ENCODE measurements around the gene CNPY4.
A peak's percentile ranks its signal among the peaks of the same experiment; 100 is the strongest.

Gene CNPY4

DNA sequence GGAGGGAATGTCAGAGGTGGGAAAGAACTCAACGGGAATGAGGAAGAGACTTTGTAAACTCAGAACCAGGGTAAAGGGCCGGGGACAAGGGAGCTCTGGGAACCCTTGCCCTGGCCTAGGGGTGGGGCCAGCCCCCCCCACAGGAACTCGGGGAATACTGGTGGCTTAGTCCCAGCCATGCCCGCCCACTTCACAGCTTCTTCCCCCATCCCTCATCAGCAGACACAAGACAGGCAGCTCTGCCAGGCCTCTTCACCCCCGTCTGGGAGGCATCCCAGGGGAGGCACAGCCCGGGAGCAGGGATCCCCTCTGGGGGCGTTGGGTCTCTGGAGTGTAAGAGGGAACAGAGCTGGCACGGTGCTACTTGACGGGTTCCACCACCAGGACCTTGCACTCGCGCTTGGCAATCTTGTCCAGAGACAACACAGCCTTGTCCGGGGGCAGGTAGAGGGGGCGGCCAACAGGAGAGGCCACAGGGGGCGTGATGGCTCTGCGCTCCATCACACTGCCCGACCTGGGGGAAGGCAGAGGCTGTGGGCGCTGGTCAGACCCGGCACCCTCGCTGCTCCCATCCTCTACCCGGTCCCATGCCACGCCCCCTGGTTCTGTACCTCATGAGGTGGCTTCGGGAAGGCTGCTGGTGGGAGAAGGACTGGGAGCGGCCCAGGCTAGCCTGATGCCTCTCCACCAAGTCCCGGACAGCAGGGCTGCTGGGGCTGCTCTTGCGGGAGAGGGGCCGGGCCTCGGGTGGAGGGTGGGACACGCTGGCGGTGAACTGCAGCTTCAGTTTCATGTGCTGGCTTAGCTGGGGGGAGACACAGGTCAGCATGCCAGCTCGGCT is 35.4 kb downstream of the CNPY4 start:
- DNase-seq (ENCODE audit: low spot score): peak; percentile 7
- TF ChIP-seq CTCF (IDR thresholded peaks at IDR 0.05; ENCODE audit: extremely low read depth, insufficient read depth, missing control alignments): no peak
- in situ Hi-C loops (cut with MboI; ENCODE audit: low pct_unique_long_range_greater_than_20kb, low sequenced_read_pairs, unreplicated experiment): no loop called here

- in situ Hi-C loops (cut with MboI; ENCODE audit: low pct_unique_long_range_greater_than_20kb, low sequenced_read_pairs, unreplicated experiment): no loop called here
Measured at GRCh38 chr7:100155553-100156317, 36.3 kb downstream of the CNPY4 start.

DNA sequence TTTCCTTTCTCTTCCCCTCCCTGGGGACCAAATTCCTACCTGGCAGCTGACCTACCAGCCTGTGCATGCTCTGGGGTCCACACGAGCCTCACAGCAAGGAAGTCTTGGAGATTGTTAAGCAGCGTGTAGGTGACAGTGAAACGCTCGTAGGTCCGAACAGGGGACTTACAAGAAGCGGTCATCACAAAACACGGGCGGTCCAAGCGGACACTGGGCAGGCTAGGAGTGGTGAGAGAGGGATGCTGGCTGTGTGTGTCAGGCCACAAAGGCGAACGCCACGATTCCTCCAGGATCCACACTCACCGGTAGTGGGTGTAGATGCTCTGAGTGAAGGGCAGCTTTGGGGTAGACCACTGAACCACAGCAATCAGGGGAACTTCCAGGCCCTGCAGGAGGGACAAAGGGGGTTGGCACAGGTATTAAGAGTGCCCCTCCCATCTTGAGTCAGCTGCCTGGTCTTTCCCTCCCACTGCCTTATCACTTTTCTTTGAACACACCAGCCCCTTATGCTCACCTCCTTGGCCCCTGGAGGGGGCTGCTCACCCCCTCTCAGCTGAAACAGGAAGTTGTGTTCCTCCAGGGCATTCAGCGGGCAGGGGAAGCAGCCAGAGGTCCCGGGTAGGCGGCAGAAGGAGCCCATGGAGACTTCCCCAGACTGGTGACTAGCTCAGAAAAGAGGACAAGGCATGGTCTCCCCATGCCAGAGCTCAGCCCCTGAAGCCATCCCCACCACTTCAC is 37.1 kb downstream of the CNPY4 start:
- in situ Hi-C loops (cut with MboI; ENCODE audit: low pct_unique_long_range_greater_than_20kb, low sequenced_read_pairs, unreplicated experiment): no loop called here
- no peak for DNase-seq (ENCODE audit: low spot score)
- no peak for TF ChIP-seq CTCF (IDR thresholded peaks at IDR 0.05; ENCODE audit: extremely low read depth, insufficient read depth, missing control alignments)

More at GRCh38 chr7:100155553-100156317, 36.3 kb downstream of the CNPY4 start:
- DNase-seq (ENCODE audit: low spot score): peak; percentile 9
- no peak for TF ChIP-seq CTCF (IDR thresholded peaks at IDR 0.05; ENCODE audit: extremely low read depth, insufficient read depth, missing control alignments)

DNA sequence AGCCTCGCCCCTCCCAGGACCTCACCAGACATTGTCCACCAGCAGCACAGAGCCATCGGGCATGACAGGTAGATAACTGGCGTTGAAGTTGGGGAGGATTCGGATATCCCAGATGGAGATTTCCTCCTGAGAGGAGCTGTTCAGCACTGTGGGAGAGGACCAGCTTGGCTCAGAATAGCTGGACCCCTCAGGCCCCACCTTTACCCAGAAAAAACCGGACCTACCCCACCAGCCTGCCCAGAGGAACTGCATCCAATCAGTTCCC is 37.6 kb downstream of the CNPY4 start:
- TF ChIP-seq CTCF (IDR thresholded peaks at IDR 0.05; ENCODE audit: extremely low read depth, insufficient read depth, missing control alignments): no peak
- DNase-seq (ENCODE audit: low spot score): peak; percentile 51
- in situ Hi-C loops (cut with MboI; ENCODE audit: low pct_unique_long_range_greater_than_20kb, low sequenced_read_pairs, unreplicated experiment): no loop called here

- in situ Hi-C loops (cut with MboI; ENCODE audit: low pct_unique_long_range_greater_than_20kb, low sequenced_read_pairs, unreplicated experiment): no loop called here
- TF ChIP-seq CTCF (IDR thresholded peaks at IDR 0.05; ENCODE audit: extremely low read depth, insufficient read depth, missing control alignments): no peak
- DNase-seq (ENCODE audit: low spot score): peak; percentile 52
Measured at GRCh38 chr7:100157334-100158228, 38.1 kb downstream of the CNPY4 start.
